ENCODE data around the gene ART1.

Gene ART1

DNA sequence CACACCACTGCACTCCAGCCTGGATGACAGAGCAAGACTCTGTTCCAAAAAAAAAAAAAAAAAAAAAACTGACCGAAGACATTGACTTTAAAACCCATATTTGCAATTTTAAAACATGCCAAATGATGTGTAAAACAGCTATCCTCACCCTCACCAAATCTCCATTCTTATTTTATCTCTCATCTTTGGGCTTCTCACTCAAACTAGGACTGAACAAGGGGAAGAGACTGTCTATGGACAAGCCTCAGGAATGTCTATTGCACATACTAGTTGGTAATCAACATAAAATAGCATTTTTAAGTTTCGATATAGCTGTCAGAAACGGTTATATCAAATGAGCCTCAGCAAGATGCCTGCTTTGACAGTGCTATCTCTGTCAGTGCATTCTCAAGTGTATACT lies 34.1 kb downstream of the ART1 start:
- Histone ChIP-seq H3K9ac (ENCODE audit: insufficient read length, low read depth) (no peak overlapping the region), H3K4me3 (ENCODE audit: insufficient read length, low read depth) (no peak overlapping the region), H3K36me3 (ENCODE audit: insufficient read depth, insufficient read length, low read length) (peaks cover 89% of the 10 kb centered on the region), H3K4me1 (ENCODE audit: insufficient read depth, insufficient read length) (peaks cover 2% of the 10 kb centered on the region), H3K9me3 (ENCODE audit: insufficient read depth, low read length) (no peaks in the 10 kb centered on the region), H3K27me3 (ENCODE audit: insufficient read depth, insufficient read length) (no peaks in the 10 kb centered on the region)
- no peak for TF ChIP-seq YY1 (IDR thresholded peaks at IDR 0.05; ENCODE audit: insufficient read depth, insufficient read length)
- TF ChIP-seq SUZ12 (IDR thresholded peaks at IDR 0.05; ENCODE audit: extremely low read depth, insufficient read depth, insufficient read length) = no peak
- no peak for TF ChIP-seq ZNF274 (IDR thresholded peaks at IDR 0.05; ENCODE audit: low read depth, low read length)
- no peak for DNase-seq (ENCODE audit: low read depth, low spot score)

GRCh38 chr11:3683039-3683438 lies 38.1 kb downstream of the ART1 start:
- TF ChIP-seq SUZ12 (IDR thresholded peaks at IDR 0.05; ENCODE audit: extremely low read depth, insufficient read depth, insufficient read length) (no peak), YY1 (IDR thresholded peaks at IDR 0.05; ENCODE audit: insufficient read depth, insufficient read length) (no peak), ZNF274 (IDR thresholded peaks at IDR 0.05; ENCODE audit: low read depth, low read length) (no peak)
- H3K9me3 ChIP-seq (ENCODE audit: insufficient read depth, low read length) = no peaks in the 10 kb centered on the region
- DNase-seq (ENCODE audit: low read depth, low spot score) = no peak
- no peaks in the 10 kb centered on the region for H3K27me3 ChIP-seq (ENCODE audit: insufficient read depth, insufficient read length)
- peaks cover 96% of the 10 kb centered on the region for H3K36me3 ChIP-seq (ENCODE audit: insufficient read depth, insufficient read length, low read length)
- no peaks in the 10 kb centered on the region for H3K4me1 ChIP-seq (ENCODE audit: insufficient read depth, insufficient read length)
- no peak overlapping the region for H3K9ac ChIP-seq (ENCODE audit: insufficient read length, low read depth)
- no peak overlapping the region for H3K4me3 ChIP-seq (ENCODE audit: insufficient read length, low read depth)

DNA sequence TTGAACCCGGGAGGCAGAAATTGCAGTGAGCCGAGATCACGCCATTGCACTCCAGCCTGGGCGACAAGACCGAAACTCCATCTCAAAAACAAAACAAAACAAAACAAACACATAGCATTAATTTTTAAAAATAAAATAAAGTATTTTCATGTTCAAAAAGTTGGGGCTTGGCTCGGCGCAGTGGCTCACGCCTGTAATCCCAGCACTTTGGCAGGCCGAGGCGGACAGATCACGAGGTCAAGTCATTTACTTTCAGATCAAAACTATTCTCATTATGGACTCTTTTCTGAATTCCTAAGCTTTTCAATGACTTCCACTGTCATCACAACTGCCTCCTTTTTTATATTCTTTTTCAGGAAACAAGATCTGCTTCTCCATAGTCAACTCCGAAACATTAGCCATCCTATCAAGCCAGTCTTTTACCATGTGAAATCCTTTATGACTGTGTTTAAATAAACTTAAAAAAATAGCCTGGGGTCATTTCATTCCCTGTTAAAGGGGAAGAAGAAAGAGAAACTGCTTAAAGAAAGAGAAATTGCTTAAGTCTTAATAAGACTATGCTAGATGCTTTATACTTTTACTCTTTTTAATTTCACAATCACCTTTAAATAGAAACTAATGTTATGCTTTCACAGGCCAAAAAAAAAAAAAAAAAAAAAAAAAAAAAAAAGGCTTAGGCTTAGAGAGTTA lies 39.3 kb downstream of the ART1 start:
- H3K36me3 ChIP-seq (ENCODE audit: insufficient read depth, insufficient read length, low read length) = peaks cover 88% of the 10 kb centered on the region
- DNase-seq (ENCODE audit: low read depth, low spot score) = no peak
- TF ChIP-seq ZNF274 (IDR thresholded peaks at IDR 0.05; ENCODE audit: low read depth, low read length) (no peak), SUZ12 (IDR thresholded peaks at IDR 0.05; ENCODE audit: extremely low read depth, insufficient read depth, insufficient read length) (no peak), YY1 (IDR thresholded peaks at IDR 0.05; ENCODE audit: insufficient read depth, insufficient read length) (no peak)
- H3K27me3 ChIP-seq (ENCODE audit: insufficient read depth, insufficient read length) = no peaks in the 10 kb centered on the region
- no peaks in the 10 kb centered on the region for H3K4me1 ChIP-seq (ENCODE audit: insufficient read depth, insufficient read length)
- no peak overlapping the region for H3K4me3 ChIP-seq (ENCODE audit: insufficient read length, low read depth)
- no peak overlapping the region for H3K9ac ChIP-seq (ENCODE audit: insufficient read length, low read depth)
- no peaks in the 10 kb centered on the region for H3K9me3 ChIP-seq (ENCODE audit: insufficient read depth, low read length)

- Histone ChIP-seq H3K9me3 (ENCODE audit: insufficient read depth, low read length) (no peaks in the 10 kb centered on the region), H3K4me3 (ENCODE audit: insufficient read length, low read depth) (no peak overlapping the region), H3K9ac (ENCODE audit: insufficient read length, low read depth) (no peak overlapping the region), H3K36me3 (ENCODE audit: insufficient read depth, insufficient read length, low read length) (peaks cover 88% of the 10 kb centered on the region), H3K27me3 (ENCODE audit: insufficient read depth, insufficient read length) (no peaks in the 10 kb centered on the region), H3K4me1 (ENCODE audit: insufficient read depth, insufficient read length) (no peaks in the 10 kb centered on the region)
- no peak for DNase-seq (ENCODE audit: low read depth, low spot score)
- TF ChIP-seq ZNF274 (IDR thresholded peaks at IDR 0.05; ENCODE audit: low read depth, low read length) = no peak
- no peak for TF ChIP-seq SUZ12 (IDR thresholded peaks at IDR 0.05; ENCODE audit: extremely low read depth, insufficient read depth, insufficient read length)
- TF ChIP-seq YY1 (IDR thresholded peaks at IDR 0.05; ENCODE audit: insufficient read depth, insufficient read length) = no peak
These were observed 39.9 kb downstream of the ART1 start for GRCh38 chr11:3684819-3685172.

DNA sequence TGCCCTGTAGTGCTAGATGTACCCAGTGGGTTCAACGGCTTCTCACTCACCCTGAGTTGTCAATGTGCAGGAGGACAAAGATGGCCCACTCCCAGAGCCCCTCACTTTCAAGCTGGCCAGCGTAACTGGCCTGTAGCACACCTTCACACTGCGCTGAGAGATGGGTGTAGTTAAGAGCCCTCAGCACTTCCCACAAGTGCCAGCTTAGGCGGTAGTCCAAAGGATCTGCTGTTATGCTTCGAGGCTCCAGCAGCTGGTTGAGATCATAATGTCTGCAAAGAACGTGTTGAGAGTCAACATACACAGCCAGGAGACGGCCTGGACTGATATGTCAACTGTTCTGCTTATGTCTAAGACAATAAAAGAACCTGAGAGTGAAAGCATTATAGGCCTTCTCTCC lies 41.0 kb downstream of the ART1 start:
- Histone ChIP-seq H3K4me1 (ENCODE audit: insufficient read depth, insufficient read length) (no peaks in the 10 kb centered on the region), H3K9ac (ENCODE audit: insufficient read length, low read depth) (no peak overlapping the region), H3K36me3 (ENCODE audit: insufficient read depth, insufficient read length, low read length) (peaks cover 85% of the 10 kb centered on the region), H3K9me3 (ENCODE audit: insufficient read depth, low read length) (no peaks in the 10 kb centered on the region), H3K27me3 (ENCODE audit: insufficient read depth, insufficient read length) (no peaks in the 10 kb centered on the region), H3K4me3 (ENCODE audit: insufficient read length, low read depth) (no peak overlapping the region)
- DNase-seq (ENCODE audit: low read depth, low spot score) = no peak
- TF ChIP-seq ZNF274 (IDR thresholded peaks at IDR 0.05; ENCODE audit: low read depth, low read length) = no peak
- no peak for TF ChIP-seq YY1 (IDR thresholded peaks at IDR 0.05; ENCODE audit: insufficient read depth, insufficient read length)

DNA sequence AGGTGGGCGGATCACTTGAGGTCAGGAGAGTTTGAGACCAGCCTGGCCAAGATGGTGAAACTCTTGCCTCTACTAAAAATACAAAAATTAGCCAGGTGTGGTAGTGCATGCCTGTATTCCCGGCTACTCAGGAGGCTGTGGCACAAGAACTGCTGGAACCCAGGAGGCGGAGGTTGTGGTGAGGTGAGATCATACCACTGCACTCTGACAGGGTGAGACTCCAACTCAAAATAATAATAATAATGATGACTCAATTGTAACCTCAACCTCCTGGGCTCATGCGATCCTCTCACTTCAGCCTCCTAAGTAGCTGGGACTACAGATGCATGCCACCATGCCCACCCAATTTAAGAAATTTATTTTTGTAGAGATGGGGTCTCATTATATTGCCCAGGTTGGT lies 41.8 kb downstream of the ART1 start:
- no peak for DNase-seq (ENCODE audit: low read depth, low spot score)
- Histone ChIP-seq H3K36me3 (ENCODE audit: insufficient read depth, insufficient read length, low read length) (peaks cover 85% of the 10 kb centered on the region), H3K4me1 (ENCODE audit: insufficient read depth, insufficient read length) (no peaks in the 10 kb centered on the region)

GRCh38 chr11:3700410-3700809 lies 55.5 kb downstream of the ART1 start:
- no peak for DNase-seq (ENCODE audit: low read depth, low spot score)
- no peak overlapping the region for H3K9ac ChIP-seq (ENCODE audit: insufficient read length, low read depth)
- H3K4me1 ChIP-seq (ENCODE audit: insufficient read depth, insufficient read length) = no peaks in the 10 kb centered on the region
- no peak for TF ChIP-seq ZNF274 (IDR thresholded peaks at IDR 0.05; ENCODE audit: low read depth, low read length)
- TF ChIP-seq SUZ12 (IDR thresholded peaks at IDR 0.05; ENCODE audit: extremely low read depth, insufficient read depth, insufficient read length) = no peak
- no peak for TF ChIP-seq YY1 (IDR thresholded peaks at IDR 0.05; ENCODE audit: insufficient read depth, insufficient read length)
- peaks cover 90% of the 10 kb centered on the region for H3K36me3 ChIP-seq (ENCODE audit: insufficient read depth, insufficient read length, low read length)
- H3K9me3 ChIP-seq (ENCODE audit: insufficient read depth, low read length) = no peaks in the 10 kb centered on the region
- no peaks in the 10 kb centered on the region for H3K27me3 ChIP-seq (ENCODE audit: insufficient read depth, insufficient read length)
- no peak overlapping the region for H3K4me3 ChIP-seq (ENCODE audit: insufficient read length, low read depth)

More for the DNA sequence above, 41.8 kb downstream of the ART1 start:
- no peak overlapping the region for H3K4me3 ChIP-seq (ENCODE audit: insufficient read length, low read depth)
- TF ChIP-seq SUZ12 (IDR thresholded peaks at IDR 0.05; ENCODE audit: extremely low read depth, insufficient read depth, insufficient read length) (no peak), ZNF274 (IDR thresholded peaks at IDR 0.05; ENCODE audit: low read depth, low read length) (no peak), YY1 (IDR thresholded peaks at IDR 0.05; ENCODE audit: insufficient read depth, insufficient read length) (no peak)
- H3K27me3 ChIP-seq (ENCODE audit: insufficient read depth, insufficient read length) = no peaks in the 10 kb centered on the region
- no peak overlapping the region for H3K9ac ChIP-seq (ENCODE audit: insufficient read length, low read depth)
- no peaks in the 10 kb centered on the region for H3K9me3 ChIP-seq (ENCODE audit: insufficient read depth, low read length)

Measured in NT2/D1 (cell line).